Occipital lobe (tissue), 2 donors: ENCODE measurements around the gene RAB4A. TPM values are rescaled to one million over a fixed set of nuclear protein-coding genes. Genes with fewer than 3 reads are reported as not detected.

Experiments used
- DNase-seq: peaks from one replicate; lab custom pipeline; 2025; lab: John Stamatoyannopoulos, UW
- total RNA-seq: library from RNA; depleted of rRNA; stranded (reverse); fragments of >200 nt; gene quantifications from one replicate; pipeline ENCODE4 v1.2.3, GENCODE V29; 2014

Gene RAB4A
- total RNA-seq = 46.5 TPM

GRCh38 chr1:229270547-229271447 lies at the start of gene RAB4A:
RAB4A (plus strand) TSS chr1:229271111; CDS start chr1:229271340, 229 bp downstream.
- peak; percentile 81 for DNase-seq

GRCh38 chr1:229222081-229222480 lies 48.8 kb upstream of the RAB4A start:
- no peak for DNase-seq

GRCh38 chr1:229223498-229223897 lies 47.4 kb upstream of the RAB4A start:
- no peak for DNase-seq

GRCh38 chr1:229224308-229224707 lies 46.6 kb upstream of the RAB4A start:
- no peak for DNase-seq

GRCh38 chr1:229225331-229225782 lies 45.6 kb upstream of the RAB4A start:
- no peak for DNase-seq

GRCh38 chr1:229226796-229227195 lies 44.1 kb upstream of the RAB4A start:
- DNase-seq = no peak

- DNase-seq = peak; percentile 73
Observed at GRCh38 chr1:229227298-229227919, 43.5 kb upstream of the RAB4A start.

- DNase-seq = no peak
Observed at GRCh38 chr1:229228522-229228921, 42.4 kb upstream of the RAB4A start.

GRCh38 chr1:229229137-229229720 lies 41.7 kb upstream of the RAB4A start:
- no peak for DNase-seq

- DNase-seq = peak; percentile 73
Observed at GRCh38 chr1:229229721-229230139, 41.2 kb upstream of the RAB4A start.

- no peak for DNase-seq
Observed at GRCh38 chr1:229230140-229230892, 40.6 kb upstream of the RAB4A start.

GRCh38 chr1:229230893-229231753 lies 39.8 kb upstream of the RAB4A start:
- DNase-seq = no peak

- DNase-seq = no peak
Observed at GRCh38 chr1:229231754-229232119, 39.2 kb upstream of the RAB4A start.

- DNase-seq = no peak
Observed at GRCh38 chr1:229234870-229235472, 35.9 kb upstream of the RAB4A start.

GRCh38 chr1:229237320-229237719 lies 33.6 kb upstream of the RAB4A start:
- DNase-seq = no peak

- no peak for DNase-seq
Observed at GRCh38 chr1:229238231-229238630, 32.7 kb upstream of the RAB4A start.

GRCh38 chr1:229238674-229239415 lies 32.1 kb upstream of the RAB4A start:
- DNase-seq = peak; percentile 72

GRCh38 chr1:229240532-229240931 lies 30.4 kb upstream of the RAB4A start:
- DNase-seq = no peak

GRCh38 chr1:229241390-229241789 lies 29.5 kb upstream of the RAB4A start:
- DNase-seq = no peak
